ENCODE data around the gene ONECUT1. TPM values are rescaled to one million over a fixed set of nuclear protein-coding genes. Genes with fewer than 3 reads are reported as not detected.

ONECUT1 gene
- total RNA-seq, 1 experiment from 2014 or later = 1.3 TPM

GRCh38 chr15:52794665-52795463 is 4.7 kb upstream of the ONECUT1 start:
- Histone ChIP-seq H3K4me3 (replicated peaks in 1 of 2; ENCODE audit: low read depth in 1 of 2, low read length in 2 of 2) (no peak overlapping the region), H2AFZ (ENCODE audit: low read depth, low read length, poor library complexity, severe bottlenecking) (no peak overlapping the region), H3K4me2 (ENCODE audit: low read length) (no peak overlapping the region), H3K9me3 (ENCODE audit: control insufficient read depth in 1 of 2, insufficient read depth in 1 of 2, low read depth in 1 of 2, low read length in 2 of 2) (no peaks in the 10 kb centered on the region), H3K27ac (ENCODE audit: low read depth, low read length) (no peak overlapping the region), H3K9me2 (ENCODE audit: insufficient read depth) (no peaks in the 10 kb centered on the region), H3K27me3 (ENCODE audit: insufficient read depth, low read length) (peaks cover 7% of the 10 kb centered on the region), H3K79me2 (ENCODE audit: insufficient read depth, low read length) (no peaks in the 10 kb centered on the region), H3K9ac (ENCODE audit: low read length) (no peak overlapping the region), H4K20me1 (ENCODE audit: insufficient read depth) (no peaks in the 10 kb centered on the region), H3K4me1 (ENCODE audit: control insufficient read depth in 1 of 2, insufficient read depth in 2 of 2, low read length in 2 of 2) (peaks cover 2 to 6% of the 10 kb centered on the region in 2 experiments; a peak in 2 of 4 replicates), H3K36me3 (ENCODE audit: control insufficient read depth in 1 of 2, insufficient read depth in 2 of 2, low read length in 2 of 2) (no peaks in the 10 kb centered on the region)
- ATAC-seq (no peak), DNase-seq (ENCODE audit: low read depth, low spot score) (no peak)
- BruUV-seq (replicated peaks) = no TSS peak
- ChIA-PET CTCF (no interaction called here), RAD21 (ENCODE audit: low non-redundant PET in 1 of 2, low total read pairs in 2 of 2, uncharacterized antibody in 2 of 2, unreplicated experiment in 2 of 2) (no interaction called here), POLR2A (no interaction called here)
- intact Hi-C loops (cut with micrococcal nuclease) = no loop called here
- TF ChIP-seq MAX (IDR thresholded peaks at IDR 0.05) (no peak), JUND (IDR thresholded peaks at IDR 0.05) (no peak), POLR2A (IDR thresholded peaks at IDR 0.05; ENCODE audit: borderline replicate concordance, extremely low read depth, insufficient read depth, insufficient read length) (no peak), EZH2 (IDR thresholded peaks at IDR 0.05) (no peak), CEBPB (IDR thresholded peaks at IDR 0.05; ENCODE audit: low read depth) (no peak)
- TF ChIP-seq, protein P1, sequence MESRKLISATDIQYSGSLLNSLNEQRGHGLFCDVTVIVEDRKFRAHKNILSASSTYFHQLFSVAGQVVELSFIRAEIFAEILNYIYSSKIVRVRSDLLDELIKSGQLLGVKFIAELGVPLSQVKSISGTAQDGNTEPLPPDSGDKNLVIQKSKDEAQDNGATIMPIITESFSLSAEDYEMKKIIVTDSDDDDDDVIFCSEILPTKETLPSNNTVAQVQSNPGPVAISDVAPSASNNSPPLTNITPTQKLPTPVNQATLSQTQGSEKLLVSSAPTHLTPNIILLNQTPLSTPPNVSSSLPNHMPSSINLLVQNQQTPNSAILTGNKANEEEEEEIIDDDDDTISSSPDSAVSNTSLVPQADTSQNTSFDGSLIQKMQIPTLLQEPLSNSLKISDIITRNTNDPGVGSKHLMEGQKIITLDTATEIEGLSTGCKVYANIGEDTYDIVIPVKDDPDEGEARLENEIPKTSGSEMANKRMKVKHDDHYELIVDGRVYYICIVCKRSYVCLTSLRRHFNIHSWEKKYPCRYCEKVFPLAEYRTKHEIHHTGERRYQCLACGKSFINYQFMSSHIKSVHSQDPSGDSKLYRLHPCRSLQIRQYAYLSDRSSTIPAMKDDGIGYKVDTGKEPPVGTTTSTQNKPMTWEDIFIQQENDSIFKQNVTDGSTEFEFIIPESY (IDR thresholded peaks at IDR 0.05; ENCODE audit: extremely low read depth, insufficient replicate concordance, low read length) = no peak
- TF ChIP-seq, protein P2, sequence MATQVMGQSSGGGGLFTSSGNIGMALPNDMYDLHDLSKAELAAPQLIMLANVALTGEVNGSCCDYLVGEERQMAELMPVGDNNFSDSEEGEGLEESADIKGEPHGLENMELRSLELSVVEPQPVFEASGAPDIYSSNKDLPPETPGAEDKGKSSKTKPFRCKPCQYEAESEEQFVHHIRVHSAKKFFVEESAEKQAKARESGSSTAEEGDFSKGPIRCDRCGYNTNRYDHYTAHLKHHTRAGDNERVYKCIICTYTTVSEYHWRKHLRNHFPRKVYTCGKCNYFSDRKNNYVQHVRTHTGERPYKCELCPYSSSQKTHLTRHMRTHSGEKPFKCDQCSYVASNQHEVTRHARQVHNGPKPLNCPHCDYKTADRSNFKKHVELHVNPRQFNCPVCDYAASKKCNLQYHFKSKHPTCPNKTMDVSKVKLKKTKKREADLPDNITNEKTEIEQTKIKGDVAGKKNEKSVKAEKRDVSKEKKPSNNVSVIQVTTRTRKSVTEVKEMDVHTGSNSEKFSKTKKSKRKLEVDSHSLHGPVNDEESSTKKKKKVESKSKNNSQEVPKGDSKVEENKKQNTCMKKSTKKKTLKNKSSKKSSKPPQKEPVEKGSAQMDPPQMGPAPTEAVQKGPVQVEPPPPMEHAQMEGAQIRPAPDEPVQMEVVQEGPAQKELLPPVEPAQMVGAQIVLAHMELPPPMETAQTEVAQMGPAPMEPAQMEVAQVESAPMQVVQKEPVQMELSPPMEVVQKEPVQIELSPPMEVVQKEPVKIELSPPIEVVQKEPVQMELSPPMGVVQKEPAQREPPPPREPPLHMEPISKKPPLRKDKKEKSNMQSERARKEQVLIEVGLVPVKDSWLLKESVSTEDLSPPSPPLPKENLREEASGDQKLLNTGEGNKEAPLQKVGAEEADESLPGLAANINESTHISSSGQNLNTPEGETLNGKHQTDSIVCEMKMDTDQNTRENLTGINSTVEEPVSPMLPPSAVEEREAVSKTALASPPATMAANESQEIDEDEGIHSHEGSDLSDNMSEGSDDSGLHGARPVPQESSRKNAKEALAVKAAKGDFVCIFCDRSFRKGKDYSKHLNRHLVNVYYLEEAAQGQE (IDR thresholded peaks at IDR 0.05; ENCODE audit: low read depth) = no peak

Measured in HCT116 (cell line).